Heart left ventricle (tissue), 16 donors: ENCODE results near the gene GNB3. TPM values are rescaled to one million over a fixed set of nuclear protein-coding genes. Genes with fewer than 3 reads are reported as not detected.
A peak's percentile ranks its signal among the peaks of the same experiment; 100 is the strongest.

Experiments
- ATAC-seq, 4 donors: fragments of 200-7000 bp; cut with Tn5 transposase; one replicate each; pipeline ENCODE4 v1.9.1; 2020 to 2022; ENCODE audit warnings: moderate library complexity in 4 of 4, mild to moderate bottlenecking in 3 of 4, moderate number of reproducible peaks in 1 of 4
- DNase-seq, 5 donors: peaks; one replicate each; pipeline ENCODE4 v3.0.0-alpha.2; 2020
- H3K27ac ChIP-seq, 12 donors: fragments of 200-600 bp; sonication (generic) in 4 of 12; one replicate each; pipeline versions ENCODE4 v1.5.0 to v1.8.0; 2016 to 2022; ENCODE audit warnings: mild to moderate bottlenecking in 2 of 12
- H3K27me3 ChIP-seq, 9 donors: fragments of 200-600 bp; sonication (generic) in 2 of 9; one replicate each; pipeline versions ENCODE4 v1.5.1 to v1.8.0; 2016 to 2022; ENCODE audit warnings: mild to moderate bottlenecking in 3 of 9
- H3K36me3 ChIP-seq, 9 donors: fragments of 200-600 bp; sonication (generic) in 2 of 9; one replicate each; pipeline versions ENCODE4 v1.5.0 to v1.8.0; 2018 to 2022; ENCODE audit warnings: mild to moderate bottlenecking in 2 of 9
- H3K4me1 ChIP-seq, 12 donors: fragments of 200-600 bp; sonication (generic) in 4 of 12; one replicate each; pipeline versions ENCODE4 v1.5.0 to v1.8.0; 2016 to 2022; ENCODE audit warnings: mild to moderate bottlenecking in 3 of 12
- H3K4me3 ChIP-seq, 12 donors: fragments of 200-600 bp; sonication (generic) in 4 of 12; one replicate each; pipeline versions ENCODE4 v1.5.0 to v1.8.0; 2017 to 2022; ENCODE audit warnings: mild to moderate bottlenecking in 9 of 12, moderate library complexity in 4 of 12
- H3K9me3 ChIP-seq, 12 donors: fragments of 200-600 bp; sonication (generic) in 4 of 12; one replicate each; pipeline versions ENCODE4 v1.5.0 to v1.8.0; 2016 to 2022; ENCODE audit warnings: mild to moderate bottlenecking in 1 of 12
- CTCF ChIP-seq, 12 donors: fragments of 200-600 bp; sonication (generic) in 4 of 12; IDR thresholded peaks; one replicate each; pipeline versions ENCODE4 v1.5.0 to v1.8.0; 2018 to 2022; ENCODE audit warnings: antibody characterized with exemption in 12 of 12, mild to moderate bottlenecking in 5 of 12
- POLR2A ChIP-seq, 2 donors: fragments of 450-650 bp; IDR thresholded peaks; one replicate each; pipeline ENCODE4 v1.6.1; 2017; ENCODE audit warnings: antibody characterized with exemption in 2 of 2, mild to moderate bottlenecking in 2 of 2, moderate library complexity in 2 of 2
- WGBS, 4 donors: extraction: QIAGEN DNeasy Blood & Tissue Kit in 2 of 4; methylation state at CpG; one replicate each; pipeline versions ENCODE4 v1.1.5 to v1.1.7; 2013 to 2018; 5-methylcytosine and 5-hydroxymethylcytosine counted together
- intact Hi-C, 10 donors: fragments of 100-400 bp; cut with DNase I; formaldehyde crosslinking; loops; one replicate each; pipeline versions ENCODE4 v1.11.1 to v1.14.2; 2022
- long read RNA-seq, 3 donors: library from polyadenylated mRNA; unstranded; transcript quantifications; one replicate each; pipeline ENCODE4 v2.0.0, GENCODE V29; 2020 to 2021
- polyA plus RNA-seq, 2 donors: library from polyadenylated mRNA; stranded (reverse); fragments of 200-250 nt; gene quantifications; one replicate each; pipeline ENCODE4 v1.2.3, GENCODE V29; 2013
- total RNA-seq, 9 donors: library from RNA; depleted of rRNA in 2 of 9; stranded (reverse); fragments of >200 nt in 2 of 9; fragmentation: NEBNext Ultra II Directional in 3 of 9; extraction: Animal tissue kit (Norgen Biotek cat#: 25700) in 3 of 9; gene quantifications; one replicate each; pipeline versions ENCODE4 v1.1.0 to v1.2.4, GENCODE V29; 2016 to 2023
- donor health status: ischemic (EF 13 %, LVEDD 7.1; RV severe dilation, severe dysfunction).
- donor health status: healthy with polysubstance abuse.
- donor health status: DM: no; HTN: yes; CAD: no.
- donor health status: DM: no; HTN: no; CAD: no.
- donor health status: ischemic (EF 25% LVEDD 6.9; RV normal size, moderate dysfunction).
- donor health status: ischemic (EF 25% LVEDD 5.7; RV mildly dilated, moderate dysfunction).
- donor health status: healthy.
- donor health status: DM: yes; HTN: yes; CAD: no.
- donor health status: ischemic (EF 35%, LVEDD 5.7; RV mildly dilated, moderate dysfunction).
- donor health status: nonischemic (EF 11% LVEDD 7.7; RV severe dilation, severe dysfunction).
- donor health status: DM: yes; HTN: yes; CAD: no.
- donor health status: PGD.
- donor health status: ischemic (EF 29% LVEDD 5.4; RV normal size, mild dysfunction).
- donor health status: nonischemic (EF 23%, LVEDD 6.1; RV moderate dilation, normal function).

Gene GNB3
- total RNA-seq (10 to 100 TPM in 2 of 9 donors, 1 to 10 TPM in 6, under 1 TPM in 1; 0.64 to 12.4 (median 6.2) TPM), polyA plus RNA-seq (1 to 10 TPM; 1.9 to 6.2 TPM)
- long read RNA-seq, donor 1, partial matches to known transcripts: 2 of 4 reads
- long read RNA-seq, donor 1, other reads (novel, unspliced or antisense): 1 of 4 reads
- long read RNA-seq, donor 2, partial matches to known transcripts: 6 of 9 reads
- long read RNA-seq, donor 2, other reads (novel, unspliced or antisense): 2 of 9 reads
- long read RNA-seq, donor 3: 0 reads

GRCh38 chr12:6840761-6841515 is at the start of gene GNB3:
GNB3 (plus strand) TSS chr12:6840925; CDS start chr12:6841288, 363 bp downstream.
- 46 to 61% (median 49%) methylated on average over 19 to 24 of the region's 24 CpGs for WGBS, 4 donors
- peak within 1 kb of the TSS in 8 of 12 donors; percentile 31 to 74 (median 50) for H3K27ac ChIP-seq
- DNase-seq: peak; percentile 62 to 77 (median 73)
- H3K9me3 ChIP-seq: no peaks in the 10 kb centered on the region
- H3K4me1 ChIP-seq: peaks cover 0 to 20% (median 3%) of the 10 kb centered on the region in 12 donors
- no peak for TF ChIP-seq CTCF (IDR thresholded peaks at IDR 0.05)
- TF ChIP-seq POLR2A (IDR thresholded peaks at IDR 0.05): no peak
- H3K4me3 ChIP-seq: no peak within 1 kb of the TSS
- intact Hi-C loops: no loop called here
- H3K27me3 ChIP-seq: no peaks in the 10 kb centered on the region
- ATAC-seq: peak; percentile 69 to 86 (median 74)
- peaks cover 0 to 83% (median 54%) of the 10 kb centered on the region in 9 donors for H3K36me3 ChIP-seq

GRCh38 chr12:6791931-6792520 is 48.7 kb upstream of the GNB3 start:
- H3K4me3 ChIP-seq: peak overlapping the region in 6 of 12 donors; percentile 14 to 65 (median 20)
- peak overlapping the region in 3 of 12 donors; percentile 19 to 95 (median 37) for H3K27ac ChIP-seq
- H3K9me3 ChIP-seq: no peaks in the 10 kb centered on the region

GRCh38 chr12:6792522-6793201 is 48.1 kb upstream of the GNB3 start:
- no peaks in the 10 kb centered on the region for H3K9me3 ChIP-seq
- WGBS, 4 donors: 26 to 39% (median 33%) methylated on average over 12 of the region's 12 CpGs
- ATAC-seq (peak; percentile 27 to 81 (median 67)), DNase-seq (peak in 3 of 5 donors; percentile 42 to 61 (median 44))
- H3K4me3 ChIP-seq: peak overlapping the region in 5 of 12 donors; percentile 14 to 65 (median 22)
- intact Hi-C loops: no loop called here
- H3K27me3 ChIP-seq: peaks cover 0 to 4% (median 0%) of the 10 kb centered on the region in 9 donors
- no peak for TF ChIP-seq POLR2A (IDR thresholded peaks at IDR 0.05)
- no peak for TF ChIP-seq CTCF (IDR thresholded peaks at IDR 0.05)
- H3K4me1 ChIP-seq: peaks cover 0 to 32% (median 0%) of the 10 kb centered on the region in 12 donors
- H3K36me3 ChIP-seq: peaks cover 0 to 22% (median 0%) of the 10 kb centered on the region in 9 donors
- peak overlapping the region in 1 of 12 donors; percentile 95 for H3K27ac ChIP-seq

More at GRCh38 chr12:6791931-6792520, 48.7 kb upstream of the GNB3 start:
- WGBS, 4 donors: 78 to 88% (median 83%) methylated on average over 13 of the region's 13 CpGs
- DNase-seq (no peak), ATAC-seq (no peak)
- intact Hi-C loops: no loop called here
- peaks cover 0 to 38% (median 0%) of the 10 kb centered on the region in 12 donors for H3K4me1 ChIP-seq
- peaks cover 0 to 21% (median 0%) of the 10 kb centered on the region in 9 donors for H3K36me3 ChIP-seq
- H3K27me3 ChIP-seq: peaks cover 0 to 4% (median 0%) of the 10 kb centered on the region in 9 donors
- TF ChIP-seq CTCF (IDR thresholded peaks at IDR 0.05): no peak
- TF ChIP-seq POLR2A (IDR thresholded peaks at IDR 0.05): no peak
